Activated CD8-positive, alpha-beta memory T cell treated with anti-CD3 and anti-CD28 coated beads for 1 hour (primary cell): Measurements from ENCODE around the gene HMGN1.
A peak's percentile ranks its signal among the peaks of the same experiment; 100 is the strongest.
"Not testable (repeated sequence)": the region's sequence is repeated elsewhere in the genome, so short reads cannot be mapped to it uniquely, and the experiment has no call there.

Experiments used
- DNase-seq, 2 donors: peaks; one replicate each; pipeline ENCODE4 v3.0.0-alpha.2; 2020; ENCODE audit warnings: low read depth in 1 of 2; ENCODE audit errors: extremely low read depth in 1 of 2

Gene HMGN1, protein sequence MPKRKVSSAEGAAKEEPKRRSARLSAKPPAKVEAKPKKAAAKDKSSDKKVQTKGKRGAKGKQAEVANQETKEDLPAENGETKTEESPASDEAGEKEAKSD

DNA sequence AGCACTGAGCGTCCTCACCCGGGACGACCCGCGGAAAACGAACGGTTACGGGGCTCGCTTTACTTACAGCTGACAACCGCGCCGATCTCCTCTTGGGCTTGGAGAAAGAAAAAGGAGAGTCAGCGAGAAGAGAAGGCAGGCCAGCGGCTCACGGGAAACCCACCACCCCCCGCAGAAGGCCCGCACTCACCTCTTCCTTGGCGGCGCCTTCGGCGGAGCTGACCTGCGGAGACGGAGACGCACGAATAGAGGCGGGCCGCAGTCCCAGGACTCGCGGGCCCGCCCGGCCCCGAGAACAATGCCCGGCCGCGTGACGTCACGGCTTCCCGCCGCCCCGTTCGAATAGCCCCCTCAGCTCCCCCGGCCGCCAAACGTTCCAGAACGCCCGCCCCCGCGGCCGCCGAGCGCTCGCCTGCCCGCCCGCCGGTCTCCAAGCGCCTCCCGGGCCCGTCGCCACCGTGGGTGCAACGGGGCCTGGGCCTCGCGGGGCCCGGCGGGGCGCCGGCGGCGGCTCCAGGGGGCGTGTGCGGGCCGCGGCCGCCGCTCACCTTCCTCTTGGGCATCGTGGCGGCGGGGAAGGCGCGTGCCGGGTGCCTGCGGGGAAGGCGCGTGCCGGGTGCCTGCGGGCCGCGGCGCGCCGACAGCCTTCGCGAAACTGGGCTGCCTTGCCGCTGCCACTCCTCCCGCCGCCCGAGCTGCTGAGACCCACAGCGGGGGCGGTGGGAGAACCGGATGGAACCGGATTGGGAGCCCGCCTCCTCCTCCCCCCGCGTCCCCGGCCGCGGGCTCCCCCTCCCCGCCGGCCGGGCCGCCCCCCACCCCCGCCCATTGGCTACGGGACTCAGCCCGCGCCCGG lies at the start of gene HMGN1:
Gene HMGN1, minus strand, starts transcription at position 734 of the 856 bp plus-strand sequence. Its CDS starts 171 bp downstream, at position 563.
- peak; percentile 57 to 84 for DNase-seq

DNA sequence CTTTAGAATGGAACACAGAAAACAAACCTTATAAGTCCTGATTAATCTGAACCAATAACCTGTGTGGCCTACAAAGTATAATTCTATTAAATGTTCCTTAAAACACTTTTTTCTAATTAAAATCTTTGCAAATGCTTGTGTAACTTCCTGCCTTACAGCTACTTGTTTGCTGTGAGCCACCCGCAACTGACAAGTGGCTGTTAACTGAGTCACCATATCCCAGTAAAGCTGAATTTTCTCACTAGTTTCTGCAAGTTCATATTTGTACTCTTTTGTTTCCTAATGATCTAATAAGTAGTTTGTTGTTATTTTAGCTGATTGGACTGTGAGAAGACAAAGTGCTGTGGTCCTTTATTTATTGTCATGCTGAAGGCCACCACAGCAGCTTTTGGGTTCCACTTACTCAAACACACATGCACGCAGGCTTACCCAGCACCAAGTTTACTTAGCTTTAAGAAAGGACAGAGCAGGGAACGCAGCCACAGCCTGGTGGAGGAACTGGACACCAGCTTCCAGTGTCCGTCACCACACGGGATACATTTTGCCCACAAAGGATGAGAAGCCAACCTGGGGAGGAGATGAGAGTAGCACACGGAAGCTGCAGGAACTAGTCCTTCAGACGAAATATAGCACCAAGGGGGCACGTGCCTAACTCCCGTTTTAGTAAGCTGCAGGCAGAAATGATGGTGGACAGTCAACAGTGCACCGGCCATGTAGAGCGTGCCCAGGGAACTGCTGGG lies 48.9 kb upstream of the HMGN1 start:
- no peak for DNase-seq

DNA sequence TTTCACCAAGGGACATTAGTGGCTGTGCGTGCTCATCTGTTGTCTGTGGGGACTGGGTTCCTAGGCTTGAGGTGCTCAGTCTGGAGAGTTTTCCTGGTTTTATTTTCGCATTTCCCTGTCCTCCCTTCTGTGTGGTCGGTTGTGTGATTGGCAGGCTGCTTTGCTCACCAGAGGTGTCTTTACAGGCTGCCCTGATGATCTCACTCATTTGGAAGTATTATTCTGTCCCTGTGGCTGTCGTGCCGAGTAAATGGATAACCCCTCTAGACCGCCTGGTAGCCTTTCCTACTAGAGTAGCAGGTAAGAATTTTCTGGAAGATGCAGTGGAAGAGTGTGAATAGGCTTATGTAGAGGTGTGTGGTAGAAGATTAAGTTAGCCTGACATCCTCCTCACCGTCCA lies 44.1 kb upstream of the HMGN1 start:
- DNase-seq = no peak

DNA sequence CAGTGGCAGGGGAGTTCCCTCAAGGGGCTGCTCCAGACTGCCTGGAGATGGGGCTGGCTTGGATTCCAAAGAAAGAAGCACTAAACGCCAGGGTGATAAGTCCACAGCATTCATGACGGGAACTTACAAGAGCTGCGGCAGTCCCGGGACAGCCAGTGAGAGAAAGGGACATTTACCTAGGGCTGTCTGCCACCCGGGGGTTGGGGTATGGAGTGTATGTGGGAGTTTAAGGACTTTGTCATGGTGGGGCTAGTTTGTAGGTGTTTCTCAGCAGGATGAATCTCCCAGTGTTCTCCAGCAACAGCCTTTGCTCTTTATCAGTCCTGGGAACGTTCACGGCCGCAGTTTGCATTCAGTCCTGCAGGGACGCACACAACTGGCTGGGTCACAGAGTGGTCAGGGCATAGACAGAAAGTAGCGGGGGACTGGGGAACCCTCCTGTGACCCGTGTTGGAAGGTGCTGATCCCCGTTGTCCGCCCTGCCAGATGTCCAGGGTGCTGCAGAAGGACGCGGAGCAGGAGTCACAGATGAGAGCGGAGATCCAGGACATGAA lies 41.4 kb upstream of the HMGN1 start:
- DNase-seq = no peak

DNA sequence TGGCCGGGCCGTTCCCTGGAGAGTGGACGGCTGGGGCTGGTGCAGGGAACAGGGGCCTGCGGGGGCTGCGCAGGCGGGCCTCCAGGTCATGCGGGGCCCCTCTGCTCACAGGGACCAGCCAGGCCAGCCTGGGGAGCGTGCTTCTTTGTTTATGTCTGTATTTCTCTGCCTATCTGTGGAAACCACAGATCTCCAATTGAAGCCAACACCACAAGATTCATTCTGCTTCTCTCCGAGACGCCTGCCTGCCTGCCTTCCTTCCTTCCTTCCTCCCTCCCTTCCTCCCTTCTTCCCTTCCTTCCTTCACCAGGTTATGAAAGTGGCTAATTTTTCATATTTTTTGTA lies 39.9 kb upstream of the HMGN1 start:
- DNase-seq = no peak

DNA sequence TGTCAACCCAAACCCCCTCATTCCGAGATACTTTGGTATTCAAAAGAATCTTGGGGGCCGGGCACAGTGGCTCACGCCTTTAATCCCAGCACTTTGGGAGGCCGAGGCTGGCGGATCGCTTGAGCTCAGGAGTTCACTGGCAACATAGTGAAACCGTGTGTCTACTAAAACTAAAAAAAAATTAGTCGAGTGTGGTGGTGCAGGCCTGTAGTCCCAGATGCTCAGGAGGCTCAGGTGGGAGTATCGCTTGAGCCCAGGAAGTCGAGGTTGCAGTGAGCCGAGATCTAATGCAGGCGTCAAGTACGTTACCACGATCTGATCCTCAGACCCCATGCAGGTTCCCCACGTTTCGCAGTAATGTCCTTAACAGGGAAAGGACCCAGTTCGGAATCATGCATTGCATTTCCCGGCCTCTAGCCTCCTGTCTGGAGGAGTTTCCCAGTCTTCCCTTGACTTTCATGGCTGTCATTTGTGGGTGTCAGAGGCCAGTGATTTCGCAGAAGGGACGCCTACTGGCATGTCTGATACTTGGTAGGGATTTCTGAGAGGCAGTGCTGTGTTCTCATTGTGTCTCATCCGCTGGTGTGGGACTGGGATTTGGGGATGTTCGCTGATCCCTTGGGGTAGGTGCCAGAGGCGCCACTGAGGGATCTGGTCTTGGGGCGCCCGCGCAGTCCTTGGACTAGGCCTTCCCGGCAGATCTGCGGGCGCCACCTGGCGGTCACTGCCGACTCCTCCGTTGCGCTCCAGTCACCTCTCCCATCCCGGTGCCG lies 39.3 kb upstream of the HMGN1 start:
- peak; percentile 72 to 86 for DNase-seq

DNA sequence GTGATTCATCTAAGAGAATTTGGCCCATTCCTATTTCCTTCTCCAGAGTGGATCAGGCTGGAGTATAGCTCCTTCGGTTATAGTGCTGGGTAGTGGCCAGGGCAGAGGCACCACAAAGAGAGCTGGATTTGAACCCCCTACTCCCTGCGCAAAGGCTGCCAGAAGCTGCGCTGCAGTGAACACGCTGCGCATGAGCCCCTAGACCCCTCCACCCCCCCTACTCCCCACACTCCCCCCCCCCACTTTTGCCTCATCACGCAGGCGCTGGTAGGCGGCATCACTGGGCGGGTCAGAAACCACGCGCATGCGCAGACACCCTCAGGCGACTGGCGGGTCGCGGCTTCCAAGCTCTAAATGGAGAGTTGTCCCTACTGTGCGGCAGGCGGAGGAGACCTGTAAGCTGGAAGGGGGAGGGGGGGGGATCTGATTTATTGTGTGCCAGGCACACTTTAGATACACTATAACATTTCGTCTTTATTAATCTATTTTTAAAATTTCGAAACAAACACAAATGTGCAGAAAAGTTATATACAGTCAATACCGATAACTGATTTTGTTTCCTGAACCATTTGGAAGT lies 38.7 kb upstream of the HMGN1 start:
- DNase-seq = peak; percentile 86

DNA sequence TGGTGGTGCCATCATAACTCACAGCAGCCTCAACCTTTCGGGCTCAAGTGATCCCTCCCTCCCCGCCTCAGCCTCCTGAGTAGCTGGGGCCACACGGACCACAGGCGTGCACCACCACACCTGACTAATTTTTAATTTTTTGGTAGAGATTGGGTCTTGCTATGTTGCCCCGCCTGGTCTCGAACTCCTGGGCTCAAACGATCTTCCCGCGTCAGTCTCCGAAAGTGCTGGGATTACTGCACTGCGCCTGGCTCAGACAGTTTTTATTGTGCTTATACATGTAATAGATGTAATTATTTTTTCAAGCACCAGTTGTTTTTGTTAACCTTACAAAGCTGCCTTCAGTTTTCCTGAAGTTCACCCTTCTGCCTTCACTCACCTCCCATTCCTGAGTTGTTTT lies 38.0 kb upstream of the HMGN1 start:
- DNase-seq = no peak

DNA sequence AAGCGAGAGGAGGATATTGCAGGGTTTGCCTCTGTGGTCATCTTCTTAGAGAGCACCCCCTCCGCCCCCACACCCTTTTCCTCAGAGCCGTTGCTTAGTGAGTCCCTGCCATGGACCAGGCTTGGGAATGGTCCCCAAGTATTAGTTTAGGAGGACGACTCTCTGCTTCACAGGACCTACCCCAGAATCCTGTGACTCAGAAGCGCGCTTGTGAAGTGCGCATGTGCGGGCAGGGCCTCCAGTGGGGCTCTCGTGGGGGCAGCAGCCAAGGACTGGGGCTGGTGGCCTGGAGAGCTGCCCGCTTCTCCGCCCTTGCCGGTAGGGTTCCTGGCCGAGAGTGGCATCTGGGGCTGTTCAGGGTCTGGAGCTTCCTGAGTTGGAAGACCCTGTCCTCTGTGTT lies 37.3 kb upstream of the HMGN1 start:
- no peak for DNase-seq

DNA sequence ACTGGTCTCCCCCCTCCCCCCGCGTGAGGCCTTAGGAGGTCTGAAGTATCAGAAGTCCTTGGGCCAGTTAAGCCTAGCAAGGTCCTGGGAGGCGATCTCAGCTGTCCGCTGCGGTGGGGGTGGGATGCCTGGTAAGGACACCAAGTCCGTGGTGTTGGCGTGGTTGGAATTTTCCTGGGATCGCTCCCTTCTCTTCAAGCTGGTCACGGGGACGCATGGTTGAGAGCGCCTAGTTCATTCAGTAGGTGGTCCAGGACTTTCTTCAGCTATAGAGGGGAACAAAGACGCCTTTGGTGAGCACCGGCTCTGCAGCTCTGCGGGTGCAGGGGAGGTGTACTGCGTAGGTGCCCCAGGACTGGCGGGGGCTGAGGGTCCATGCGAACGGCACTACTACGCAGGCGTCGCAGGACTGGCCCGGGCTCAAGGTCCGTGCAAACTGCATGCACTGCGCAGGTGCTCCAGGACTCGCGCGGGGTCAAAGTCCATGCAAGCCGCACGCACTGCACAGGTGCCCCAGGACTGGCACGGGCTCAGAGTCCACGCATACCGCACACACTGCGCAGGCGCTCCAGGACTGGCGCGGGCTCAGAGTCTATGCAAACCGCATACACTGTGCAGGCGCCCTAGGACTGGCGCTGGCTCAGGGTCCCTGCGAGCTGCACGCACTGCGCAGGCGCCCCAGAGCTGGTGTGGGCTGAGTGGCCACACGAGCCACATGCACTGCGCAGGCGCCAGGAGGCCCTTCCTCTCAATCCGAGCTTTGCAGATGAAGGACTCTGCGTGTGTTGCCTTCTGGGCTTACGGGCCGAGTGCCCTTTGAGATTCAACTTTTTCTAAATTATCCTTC lies 36.6 kb upstream of the HMGN1 start:
- DNase-seq = peak in 1 of 2 donors; percentile 45

DNA sequence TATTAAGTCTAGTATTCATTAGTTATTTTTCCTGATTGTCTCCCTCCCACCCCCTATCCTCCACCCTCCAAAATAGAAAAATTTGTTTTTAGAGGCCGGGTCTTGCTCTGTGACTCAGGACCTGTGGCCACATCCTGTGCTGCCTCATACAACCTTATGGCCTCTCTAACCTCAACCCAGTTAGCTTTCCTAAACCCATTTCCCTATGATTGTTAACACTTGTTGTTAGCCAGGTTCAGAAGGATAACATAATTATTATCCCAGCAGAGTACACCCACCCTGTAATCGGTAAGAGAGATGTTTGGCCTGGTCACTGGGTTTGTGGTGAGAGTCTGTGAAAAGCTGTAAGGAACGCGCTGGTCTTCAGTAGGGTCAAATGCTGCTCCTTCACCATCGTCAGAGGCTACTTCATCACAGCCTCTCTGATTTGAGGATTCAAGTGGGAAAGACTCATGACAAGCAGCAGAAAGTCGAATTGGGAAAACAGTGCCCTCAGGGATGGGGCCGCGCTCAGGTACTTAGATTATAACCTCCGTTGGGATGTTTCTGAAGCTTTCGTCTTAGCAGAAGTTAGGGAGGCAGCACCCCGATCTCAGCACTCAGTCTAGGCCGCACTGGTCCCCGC lies 35.9 kb upstream of the HMGN1 start:
- DNase-seq = no peak

DNA sequence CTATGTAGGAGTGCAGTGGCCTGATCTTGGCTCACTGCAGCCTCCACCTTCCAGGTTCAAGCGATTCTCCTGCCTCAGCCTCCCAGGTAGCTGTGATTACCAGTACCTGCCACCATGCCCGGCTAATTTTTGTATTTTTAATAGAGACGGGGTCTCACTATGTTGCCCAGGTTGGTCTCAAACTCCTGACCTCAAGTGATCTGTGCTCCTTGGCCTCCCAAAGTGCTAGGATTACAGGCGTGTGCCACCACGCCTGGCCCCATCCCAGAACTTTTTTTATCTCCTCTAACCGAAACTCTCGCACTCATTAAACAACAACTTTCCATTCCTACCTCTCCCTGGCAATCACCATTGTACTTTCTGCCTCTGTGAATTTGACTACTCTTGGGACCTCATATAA lies 33.2 kb upstream of the HMGN1 start:
- DNase-seq = not testable (repeated sequence)

DNA sequence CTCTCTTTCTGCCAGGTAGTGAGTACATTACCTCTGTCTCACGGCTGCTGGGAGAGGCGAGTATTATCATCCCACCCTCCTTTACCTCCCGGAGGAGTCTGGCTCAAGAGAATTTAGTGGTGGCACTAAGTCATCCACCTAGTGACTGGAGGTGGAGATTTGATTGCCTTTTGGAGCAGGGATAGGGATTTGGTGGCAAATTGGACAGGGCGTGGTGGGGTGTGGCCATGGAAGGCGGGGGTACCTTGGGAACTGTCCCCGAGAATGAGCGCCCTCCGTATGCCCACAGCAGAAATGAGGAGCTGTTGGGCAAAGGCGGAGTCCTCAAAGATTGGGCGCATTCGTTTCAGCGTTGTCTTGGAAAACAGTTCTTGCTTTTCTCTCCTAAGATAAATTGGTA lies 32.1 kb upstream of the HMGN1 start:
- no peak for DNase-seq

DNA sequence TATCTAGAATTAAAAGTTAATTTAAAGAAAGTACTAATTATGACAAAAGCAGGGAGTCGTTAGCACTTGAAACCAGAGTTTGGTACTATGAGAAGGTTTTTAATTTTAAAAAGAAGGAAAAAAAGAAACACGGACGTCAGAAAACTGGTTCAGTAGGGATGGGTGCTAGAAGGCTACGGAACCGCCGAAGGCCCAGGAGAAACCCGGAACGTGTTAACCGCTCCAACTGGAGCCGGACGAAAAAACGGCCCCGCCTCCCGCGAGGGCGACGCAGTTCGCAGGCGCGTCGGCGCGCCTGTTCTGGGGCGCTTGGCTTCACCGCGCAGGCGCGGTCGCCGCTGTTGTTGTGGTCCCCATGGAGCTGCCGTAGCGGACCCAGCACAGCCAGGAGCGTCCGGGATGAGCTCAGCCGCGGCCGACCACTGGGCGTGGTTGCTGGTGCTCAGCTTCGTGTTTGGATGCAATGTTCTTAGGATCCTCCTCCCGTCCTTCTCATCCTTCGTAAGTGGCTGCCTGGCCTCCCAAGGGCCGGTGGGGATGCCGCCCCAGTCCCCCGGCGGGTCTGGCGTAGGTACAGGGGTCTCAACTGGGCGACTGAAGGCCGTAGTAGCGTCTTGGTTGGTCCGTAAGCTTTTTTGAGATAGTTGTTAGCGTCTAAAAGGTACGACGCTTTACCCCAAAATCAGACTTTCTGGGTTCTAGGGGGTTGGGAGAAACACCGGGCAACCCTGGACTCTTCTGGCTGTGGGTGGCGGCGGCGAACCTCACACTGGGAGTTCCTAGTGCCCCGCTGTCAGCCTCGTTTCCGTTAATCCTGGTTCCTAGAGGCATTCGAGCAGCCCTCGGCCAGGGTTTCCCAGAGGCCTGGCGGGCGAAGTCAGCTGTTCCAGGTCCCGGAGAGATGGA lies 31.4 kb upstream of the HMGN1 start:
- DNase-seq = peak; percentile 57 to 82

DNA sequence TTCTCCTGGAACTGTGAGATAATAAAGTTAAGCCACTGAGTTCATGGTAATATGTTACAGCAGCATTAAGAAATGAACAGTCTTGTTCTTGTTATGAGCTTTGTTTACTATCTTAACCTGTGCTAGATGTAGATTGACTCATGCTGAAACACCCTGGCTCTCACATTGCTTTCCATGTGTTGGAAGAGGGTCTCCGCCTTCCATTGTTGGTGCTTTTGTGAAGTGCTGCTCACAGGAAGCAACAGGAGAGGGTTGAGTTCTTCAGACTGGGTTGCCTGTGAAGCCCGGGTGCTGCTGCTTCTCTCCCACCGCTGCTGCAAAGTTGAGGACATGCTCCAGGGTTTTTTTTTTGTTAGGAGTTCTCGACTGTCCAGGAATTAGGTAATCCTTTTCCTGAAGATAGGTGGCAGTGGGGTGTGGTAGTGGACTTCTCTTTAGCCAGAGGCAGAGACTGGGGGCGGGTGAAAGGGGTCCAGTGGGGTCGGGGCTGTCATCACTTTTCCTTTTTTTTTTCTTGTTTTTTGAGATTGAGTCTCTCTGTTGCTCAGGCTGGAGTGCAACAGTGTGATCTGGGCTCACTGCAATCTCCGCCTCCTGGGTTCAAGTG lies 28.7 kb upstream of the HMGN1 start:
- DNase-seq = no peak

DNA sequence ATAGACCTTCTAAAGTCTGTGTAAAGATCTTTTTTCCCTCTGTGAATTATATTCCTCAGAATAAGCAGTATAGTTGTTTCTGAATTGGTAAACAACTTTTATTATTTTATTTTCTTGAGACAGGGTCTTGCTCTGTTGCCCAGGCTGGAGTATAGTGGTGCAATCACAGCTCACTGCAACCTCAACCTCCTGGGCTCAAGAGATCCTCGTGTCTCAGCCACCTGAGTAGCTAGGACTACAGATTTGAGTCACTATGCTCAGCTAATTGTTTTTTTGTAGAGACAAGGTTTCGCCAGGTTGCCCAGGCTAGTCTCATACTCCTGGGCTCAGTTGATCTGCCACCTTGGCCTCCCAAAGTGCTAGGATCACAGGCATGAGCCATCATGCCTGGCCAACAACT lies 26.6 kb upstream of the HMGN1 start:
- DNase-seq = no peak

DNA sequence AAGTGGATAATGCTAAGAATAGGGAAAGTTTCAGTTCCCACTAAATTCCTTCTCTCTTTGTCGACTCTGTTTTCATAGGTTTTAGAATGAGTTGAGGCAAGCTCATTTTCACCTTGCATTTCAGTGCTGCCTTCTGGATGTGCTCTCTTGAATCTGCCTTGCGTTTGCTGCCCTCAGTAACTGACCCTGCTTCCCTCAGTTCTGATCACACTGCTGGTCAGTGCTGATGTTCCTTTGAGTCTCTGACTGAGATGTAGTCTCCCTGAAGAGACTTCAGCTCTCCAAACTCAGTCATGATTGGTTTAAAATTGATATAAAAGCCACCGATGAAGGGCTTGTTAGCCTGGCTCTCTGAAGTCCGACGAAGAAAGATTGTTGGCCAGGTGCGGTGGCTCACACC lies 25.2 kb upstream of the HMGN1 start:
- no peak for DNase-seq

DNA sequence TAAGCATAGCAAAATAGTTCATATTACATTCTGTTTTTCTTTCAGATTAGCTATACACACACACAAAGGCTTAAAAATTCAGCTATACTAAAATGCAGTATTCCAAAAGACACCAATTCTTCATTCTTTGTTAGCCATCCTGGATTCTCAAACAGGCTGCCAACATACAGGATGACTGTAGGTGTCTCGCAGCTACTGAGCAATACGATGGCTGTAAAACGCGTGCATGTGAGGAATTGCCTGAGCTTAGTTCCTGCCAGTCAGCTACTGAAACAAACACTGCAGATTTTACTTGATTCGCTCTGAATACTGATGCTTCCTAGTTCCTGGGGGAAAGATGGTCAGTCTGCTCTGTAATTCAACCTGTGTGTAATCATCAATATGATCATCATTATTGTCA lies 24.7 kb upstream of the HMGN1 start:
- DNase-seq = no peak
